ENCODE measurements around the gene CDKAL1.

DNA sequence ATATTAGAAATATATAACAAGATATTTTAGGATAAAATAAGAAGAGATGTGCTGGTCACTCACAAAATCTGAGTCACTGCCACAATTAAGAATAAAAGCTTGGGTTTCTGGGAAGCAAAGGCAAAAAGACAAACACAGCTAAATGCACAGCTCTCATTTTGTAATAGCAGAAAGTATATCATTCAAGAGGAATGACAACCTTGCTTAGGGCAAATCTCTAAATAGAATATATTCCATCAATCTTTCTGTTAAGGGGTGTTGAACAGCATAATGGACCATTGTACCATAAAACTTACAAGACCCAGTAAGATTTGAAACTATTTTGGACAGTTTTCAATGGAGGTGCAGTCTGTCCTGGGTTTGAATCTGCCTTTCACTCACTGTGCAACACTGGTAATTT lies 594.3 kb downstream of the CDKAL1 start:
- TF ChIP-seq SIN3A (IDR thresholded peaks at IDR 0.05; ENCODE audit: borderline replicate concordance, insufficient read depth, low read length) (no peak), POLR2AphosphoS5 (IDR thresholded peaks at IDR 0.05; ENCODE audit: low read depth, low read length) (no peak), TAF1 (IDR thresholded peaks at IDR 0.05; ENCODE audit: borderline replicate concordance, insufficient read depth, low read length) (no peak)
- TF ChIP-seq, protein P1, sequence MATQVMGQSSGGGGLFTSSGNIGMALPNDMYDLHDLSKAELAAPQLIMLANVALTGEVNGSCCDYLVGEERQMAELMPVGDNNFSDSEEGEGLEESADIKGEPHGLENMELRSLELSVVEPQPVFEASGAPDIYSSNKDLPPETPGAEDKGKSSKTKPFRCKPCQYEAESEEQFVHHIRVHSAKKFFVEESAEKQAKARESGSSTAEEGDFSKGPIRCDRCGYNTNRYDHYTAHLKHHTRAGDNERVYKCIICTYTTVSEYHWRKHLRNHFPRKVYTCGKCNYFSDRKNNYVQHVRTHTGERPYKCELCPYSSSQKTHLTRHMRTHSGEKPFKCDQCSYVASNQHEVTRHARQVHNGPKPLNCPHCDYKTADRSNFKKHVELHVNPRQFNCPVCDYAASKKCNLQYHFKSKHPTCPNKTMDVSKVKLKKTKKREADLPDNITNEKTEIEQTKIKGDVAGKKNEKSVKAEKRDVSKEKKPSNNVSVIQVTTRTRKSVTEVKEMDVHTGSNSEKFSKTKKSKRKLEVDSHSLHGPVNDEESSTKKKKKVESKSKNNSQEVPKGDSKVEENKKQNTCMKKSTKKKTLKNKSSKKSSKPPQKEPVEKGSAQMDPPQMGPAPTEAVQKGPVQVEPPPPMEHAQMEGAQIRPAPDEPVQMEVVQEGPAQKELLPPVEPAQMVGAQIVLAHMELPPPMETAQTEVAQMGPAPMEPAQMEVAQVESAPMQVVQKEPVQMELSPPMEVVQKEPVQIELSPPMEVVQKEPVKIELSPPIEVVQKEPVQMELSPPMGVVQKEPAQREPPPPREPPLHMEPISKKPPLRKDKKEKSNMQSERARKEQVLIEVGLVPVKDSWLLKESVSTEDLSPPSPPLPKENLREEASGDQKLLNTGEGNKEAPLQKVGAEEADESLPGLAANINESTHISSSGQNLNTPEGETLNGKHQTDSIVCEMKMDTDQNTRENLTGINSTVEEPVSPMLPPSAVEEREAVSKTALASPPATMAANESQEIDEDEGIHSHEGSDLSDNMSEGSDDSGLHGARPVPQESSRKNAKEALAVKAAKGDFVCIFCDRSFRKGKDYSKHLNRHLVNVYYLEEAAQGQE (IDR thresholded peaks at IDR 0.05; ENCODE audit: insufficient read depth in 1 of 2, low read depth in 2 of 2, low read length in 2 of 2) = no peak
